HL-60 (cell line): Measurements from ENCODE around the gene EYA4.

ENCODE experiments used
- DNase-seq, 2 experiments: peaks; one replicate each; pipeline ENCODE4 v3.0.0-alpha.2; 2010 to 2020; ENCODE audit warnings: low read depth in 1 of 2, low spot score in 1 of 2
- H3K27ac ChIP-seq: fragments of 250-450 bp; sonication (Bioruptor Pico); replicated peaks from 2 replicates; pipeline ENCODE4 v1.5.1; 2020; ENCODE audit warnings: mild to moderate bottlenecking, moderate library complexity
- H3K27me3 ChIP-seq: fragments of 250-450 bp; sonication (Bioruptor Pico); 2 replicates; pipeline ENCODE4 v1.5.1; 2021; ENCODE audit warnings: mild to moderate bottlenecking, moderate library complexity; ENCODE audit not compliant: insufficient read depth, poor library complexity, severe bottlenecking
- H3K4me3 ChIP-seq: replicated peaks from 2 replicates; pipeline ENCODE4 v1.5.1; 2011; ENCODE audit warnings: mild to moderate bottlenecking, control low read depth, low read length; ENCODE audit not compliant: insufficient read depth
- CTCF ChIP-seq: IDR thresholded peaks from one replicate; pipeline ENCODE4 v1.5.1; 2011; ENCODE audit warnings: low read length, control low read depth, inconsistent platforms; ENCODE audit not compliant: insufficient read depth
- GABPA ChIP-seq: IDR thresholded peaks from 2 replicates; pipeline ENCODE4 v1.6.1; 2012; ENCODE audit warnings: low read depth
- POLR2AphosphoS5 ChIP-seq: IDR thresholded peaks from 2 replicates; pipeline ENCODE4 v1.6.1; 2012; ENCODE audit warnings: low read depth
- SPI1 ChIP-seq: IDR thresholded peaks from 2 replicates; pipeline ENCODE4 v1.6.1; 2012; ENCODE audit warnings: low read depth, mild to moderate bottlenecking, borderline replicate concordance
- TF ChIP-seq, protein P1 (sequence below): IDR thresholded peaks from 2 replicates; pipeline ENCODE4 v1.6.1; 2012; ENCODE audit warnings: low read depth; ENCODE audit not compliant: insufficient replicate concordance

Gene EYA4

GRCh38 chr6:133495205-133495903, 254.2 kb downstream of the EYA4 start:
- no peak for DNase-seq
- Histone ChIP-seq H3K27ac (no peak overlapping the region), H3K4me3 (no peak overlapping the region), H3K27me3 (no peaks in the 10 kb centered on the region)
- TF ChIP-seq SPI1: no peak
- TF ChIP-seq GABPA: no peak
- TF ChIP-seq, protein P1, sequence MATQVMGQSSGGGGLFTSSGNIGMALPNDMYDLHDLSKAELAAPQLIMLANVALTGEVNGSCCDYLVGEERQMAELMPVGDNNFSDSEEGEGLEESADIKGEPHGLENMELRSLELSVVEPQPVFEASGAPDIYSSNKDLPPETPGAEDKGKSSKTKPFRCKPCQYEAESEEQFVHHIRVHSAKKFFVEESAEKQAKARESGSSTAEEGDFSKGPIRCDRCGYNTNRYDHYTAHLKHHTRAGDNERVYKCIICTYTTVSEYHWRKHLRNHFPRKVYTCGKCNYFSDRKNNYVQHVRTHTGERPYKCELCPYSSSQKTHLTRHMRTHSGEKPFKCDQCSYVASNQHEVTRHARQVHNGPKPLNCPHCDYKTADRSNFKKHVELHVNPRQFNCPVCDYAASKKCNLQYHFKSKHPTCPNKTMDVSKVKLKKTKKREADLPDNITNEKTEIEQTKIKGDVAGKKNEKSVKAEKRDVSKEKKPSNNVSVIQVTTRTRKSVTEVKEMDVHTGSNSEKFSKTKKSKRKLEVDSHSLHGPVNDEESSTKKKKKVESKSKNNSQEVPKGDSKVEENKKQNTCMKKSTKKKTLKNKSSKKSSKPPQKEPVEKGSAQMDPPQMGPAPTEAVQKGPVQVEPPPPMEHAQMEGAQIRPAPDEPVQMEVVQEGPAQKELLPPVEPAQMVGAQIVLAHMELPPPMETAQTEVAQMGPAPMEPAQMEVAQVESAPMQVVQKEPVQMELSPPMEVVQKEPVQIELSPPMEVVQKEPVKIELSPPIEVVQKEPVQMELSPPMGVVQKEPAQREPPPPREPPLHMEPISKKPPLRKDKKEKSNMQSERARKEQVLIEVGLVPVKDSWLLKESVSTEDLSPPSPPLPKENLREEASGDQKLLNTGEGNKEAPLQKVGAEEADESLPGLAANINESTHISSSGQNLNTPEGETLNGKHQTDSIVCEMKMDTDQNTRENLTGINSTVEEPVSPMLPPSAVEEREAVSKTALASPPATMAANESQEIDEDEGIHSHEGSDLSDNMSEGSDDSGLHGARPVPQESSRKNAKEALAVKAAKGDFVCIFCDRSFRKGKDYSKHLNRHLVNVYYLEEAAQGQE: no peak
- TF ChIP-seq CTCF: no peak
- no peak for TF ChIP-seq POLR2AphosphoS5

DNA sequence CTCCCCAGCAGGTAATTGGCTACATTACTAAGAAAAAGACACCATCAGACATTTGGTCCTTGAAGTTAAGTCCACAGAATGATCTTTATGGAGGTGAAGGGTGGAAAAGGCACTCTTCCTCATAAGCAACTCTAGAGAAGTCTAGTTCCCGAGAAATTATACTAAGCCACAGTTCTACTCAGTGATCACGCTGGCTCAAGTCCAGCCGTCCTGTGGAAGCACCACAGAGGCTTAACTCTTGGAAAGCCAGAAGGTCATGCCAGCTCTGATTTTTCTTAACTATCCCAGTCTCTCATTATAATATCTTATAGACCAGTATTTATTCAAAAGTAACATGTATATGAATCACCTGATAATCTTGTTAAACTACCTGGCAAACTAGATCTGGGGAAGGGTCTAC, 258.5 kb downstream of the EYA4 start:
- H3K27ac ChIP-seq: no peak overlapping the region
- TF ChIP-seq CTCF (no peak), POLR2AphosphoS5 (no peak), GABPA (no peak)
- TF ChIP-seq, protein P1: no peak

GRCh38 chr6:133501675-133502270, 260.6 kb downstream of the EYA4 start:
- Histone ChIP-seq H3K4me3 (no peak overlapping the region), H3K27ac (no peak overlapping the region), H3K27me3 (no peaks in the 10 kb centered on the region)
- TF ChIP-seq GABPA (no peak), CTCF (no peak), SPI1 (no peak), POLR2AphosphoS5 (no peak)
- TF ChIP-seq, protein P1: no peak
- DNase-seq: no peak

More for the DNA sequence above, 258.5 kb downstream of the EYA4 start:
- Histone ChIP-seq H3K4me3 (no peak overlapping the region), H3K27me3 (no peaks in the 10 kb centered on the region)
- DNase-seq: no peak
